ENCODE data around the gene TXNL4A.

DNA sequence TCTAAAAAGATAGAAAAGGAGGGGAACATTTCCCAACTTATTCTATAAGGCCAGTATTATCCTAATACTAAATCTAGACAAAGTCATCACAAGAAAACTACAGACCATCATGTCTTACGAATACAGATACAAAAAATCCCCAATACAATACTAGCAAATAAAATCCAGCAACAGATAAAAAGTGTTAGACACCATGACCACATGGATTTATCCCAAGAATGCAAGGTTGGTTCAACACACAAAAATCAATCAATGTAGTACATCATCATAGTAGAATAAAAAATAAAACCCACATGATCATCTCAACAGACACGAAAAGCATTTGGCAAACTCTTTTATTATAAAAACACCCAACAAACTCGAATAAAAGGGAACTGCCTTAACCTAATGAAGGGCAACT lies 55.5 kb downstream of the TXNL4A start:
- TF ChIP-seq CTCF (IDR thresholded peaks at IDR 0.05) (no peak), SIN3A (IDR thresholded peaks at IDR 0.05; ENCODE audit: borderline replicate concordance, insufficient read depth, low read depth, low read length) (no peak), POLR2AphosphoS5 (IDR thresholded peaks at IDR 0.05; ENCODE audit: low read depth, low read length) (no peak), REST (IDR thresholded peaks at IDR 0.05; ENCODE audit: insufficient read depth in 1 of 2, low read depth in 2 of 2, low read length in 1 of 2) (no peak)
